HG02798 (cell line): ENCODE measurements around the gene HOPX.
A peak's percentile ranks its signal among the peaks of the same experiment; 100 is the strongest.
"Not testable (repeated sequence)": the region's sequence is repeated elsewhere in the genome, so short reads cannot be mapped to it uniquely, and the experiment has no call there.

Source experiments
- ATAC-seq: cut with Tn5 transposase; IDR thresholded peaks from one replicate; pipeline ENCODE4 v1.9.1; 2021; ENCODE audit warnings: mild to moderate bottlenecking; ENCODE audit not compliant: unreplicated experiment, poor library complexity

The HOPX gene

DNA sequence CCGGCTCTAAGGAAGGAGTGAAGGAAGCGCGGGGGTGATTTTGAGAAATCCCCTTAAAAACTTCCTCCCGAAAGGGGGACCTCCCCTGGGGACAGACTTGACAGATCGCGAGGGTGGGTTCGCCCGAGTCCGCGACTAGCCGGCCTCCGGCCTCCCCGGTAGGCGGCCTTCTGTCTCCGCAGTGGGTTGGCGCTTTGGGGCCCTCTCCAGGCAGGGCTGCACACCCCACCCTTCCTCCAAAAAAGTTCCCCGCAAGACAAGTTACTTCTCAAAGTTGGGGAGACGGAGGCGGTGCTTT lies 24.8 kb downstream of the HOPX start:
- ATAC-seq = peak; percentile 34

DNA sequence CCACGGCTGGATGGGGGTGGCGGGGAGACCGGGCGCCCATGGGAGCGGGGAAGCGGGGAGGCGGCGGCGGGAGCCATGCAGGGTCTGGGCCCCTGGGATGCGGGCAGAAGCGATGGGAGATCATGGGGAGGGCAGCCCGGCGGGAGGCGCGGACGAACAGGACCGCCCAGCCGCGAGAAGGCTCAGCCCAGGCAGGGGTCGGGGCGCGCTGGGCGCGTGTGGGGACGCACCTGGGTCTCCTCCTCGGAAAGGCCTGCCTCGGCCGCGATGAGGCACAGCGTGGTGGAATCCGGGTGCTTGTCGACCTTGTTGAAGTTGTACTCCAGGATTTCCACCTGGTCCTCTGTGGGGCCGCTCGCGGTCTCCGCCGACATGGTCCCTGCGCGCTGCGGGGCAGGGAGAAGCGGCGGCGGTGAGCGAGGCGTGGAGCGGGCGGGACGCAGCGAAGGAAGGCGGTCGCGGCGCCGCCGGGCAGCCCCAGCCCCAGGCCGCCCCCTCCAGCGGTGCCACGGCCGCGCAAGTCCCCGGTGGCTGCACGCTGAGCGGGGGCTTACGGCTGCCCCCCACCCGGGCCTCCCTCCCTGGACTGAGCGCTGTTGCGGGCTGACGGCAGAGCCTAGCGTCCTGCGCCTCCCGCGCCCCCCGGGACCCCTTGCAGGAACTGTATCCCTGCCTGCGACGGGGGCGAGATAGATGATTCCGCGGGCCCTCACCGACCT lies 25.3 kb downstream of the HOPX start:
- ATAC-seq = peak; percentile 21

- ATAC-seq = peak; percentile 12
These were observed 25.9 kb downstream of the HOPX start for GRCh38 chr4:56655209-56655626.

- no peak for ATAC-seq
These were observed 26.9 kb downstream of the HOPX start for GRCh38 chr4:56654238-56654632.

- ATAC-seq = no peak
These were observed 27.4 kb downstream of the HOPX start for GRCh38 chr4:56653461-56654237.

DNA sequence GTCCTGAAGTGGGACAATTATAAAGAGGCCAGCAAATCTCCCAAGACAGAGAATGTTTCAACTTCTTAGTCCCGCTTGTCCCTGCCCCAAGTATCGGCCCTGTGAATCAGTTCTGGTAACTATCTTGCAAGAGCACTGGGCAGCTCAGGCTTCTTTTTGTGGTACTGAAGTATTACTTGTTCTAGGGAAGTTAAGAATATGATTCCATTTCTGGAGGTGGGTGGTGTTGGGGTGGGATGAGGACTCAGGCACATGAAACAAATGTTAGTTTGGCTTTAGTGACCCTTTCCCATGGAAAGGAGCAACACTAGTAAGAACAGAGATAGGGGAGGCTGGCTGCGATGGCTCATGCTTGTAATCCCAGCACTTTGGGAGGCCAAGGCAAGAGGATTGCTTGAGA lies 28.9 kb downstream of the HOPX start:
- ATAC-seq = no peak

DNA sequence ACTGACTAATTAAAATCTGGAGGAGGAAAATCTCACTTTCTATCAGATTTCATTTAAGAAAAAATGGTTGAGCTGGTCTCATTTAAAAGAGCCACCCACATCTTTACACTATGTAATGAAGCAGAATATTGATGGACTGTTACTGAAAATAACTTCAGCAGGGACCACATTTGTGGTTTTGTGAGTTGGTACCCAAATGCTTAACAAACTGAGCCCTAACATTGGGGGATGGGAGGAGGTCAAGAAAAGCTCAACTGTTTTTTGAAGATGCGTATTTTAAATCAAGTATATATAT lies 30.1 kb downstream of the HOPX start:
- no peak for ATAC-seq

DNA sequence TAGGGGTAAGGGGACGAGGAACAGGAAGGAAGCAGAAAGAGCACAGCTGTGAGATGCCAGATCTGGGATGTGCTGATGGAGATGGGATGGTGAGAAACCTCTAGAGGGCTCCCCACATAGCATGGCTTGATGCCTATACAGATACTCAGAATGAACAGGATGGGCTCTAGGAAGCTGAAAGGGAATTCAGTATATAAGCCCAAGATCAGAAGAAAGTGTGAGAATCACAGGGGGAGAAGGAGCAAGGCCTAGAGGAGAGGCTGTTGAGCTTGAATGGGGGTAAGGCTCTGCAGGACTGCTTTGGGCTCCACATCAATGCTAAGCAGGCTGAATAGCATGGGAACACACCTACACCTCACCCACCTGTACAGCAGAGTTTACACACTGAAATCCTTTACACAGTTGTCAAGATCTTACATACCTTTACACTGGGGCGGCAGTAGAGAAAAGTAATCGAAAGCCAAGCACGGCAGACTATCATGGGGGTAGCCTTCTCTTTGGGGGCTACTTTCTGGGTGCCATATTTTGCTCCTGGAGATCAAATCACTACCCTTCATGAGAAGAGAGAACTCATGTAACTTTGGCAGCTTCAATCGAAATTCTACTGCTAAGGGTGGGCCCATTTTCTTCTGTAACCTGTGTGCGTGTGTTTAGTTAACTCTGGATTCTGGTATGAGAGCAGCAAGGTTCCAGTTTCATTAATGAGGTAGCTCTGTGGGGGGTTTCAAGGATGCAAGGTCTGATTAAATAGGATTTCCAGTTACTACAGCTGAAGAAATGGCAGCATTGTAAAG lies 30.6 kb downstream of the HOPX start:
- no peak for ATAC-seq

- no peak for ATAC-seq
These were observed 31.4 kb downstream of the HOPX start for GRCh38 chr4:56649445-56650261.

- ATAC-seq = no peak
These were observed 32.3 kb downstream of the HOPX start for GRCh38 chr4:56648824-56649151.

GRCh38 chr4:56648021-56648823 lies 32.9 kb downstream of the HOPX start:
- no peak for ATAC-seq

DNA sequence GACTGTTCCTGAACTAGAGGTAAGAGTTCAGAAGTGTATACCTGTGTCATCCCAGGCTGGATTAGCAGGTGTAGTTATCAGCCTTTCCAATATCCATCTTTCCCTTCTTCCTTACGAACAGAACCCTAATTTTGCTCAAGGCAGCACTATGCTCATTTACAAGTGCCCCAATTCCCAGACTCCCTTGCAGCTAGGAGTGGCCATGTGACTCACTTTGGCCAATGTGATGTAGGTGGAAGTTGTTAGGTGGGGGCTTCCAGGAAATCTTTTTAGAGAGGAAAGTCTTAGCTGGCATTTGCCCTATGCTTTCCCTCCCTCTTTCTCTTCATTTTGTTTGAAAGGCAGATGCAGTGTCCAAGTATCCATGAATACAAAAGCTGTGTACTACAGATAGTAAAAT lies 34.8 kb downstream of the HOPX start:
- no peak for ATAC-seq

- ATAC-seq = no peak
These were observed 37.5 kb downstream of the HOPX start for GRCh38 chr4:56643596-56643995.

GRCh38 chr4:56641494-56642051 lies 39.5 kb downstream of the HOPX start:
- ATAC-seq = no peak

GRCh38 chr4:56640621-56641493 lies 40.2 kb downstream of the HOPX start:
- no peak for ATAC-seq

DNA sequence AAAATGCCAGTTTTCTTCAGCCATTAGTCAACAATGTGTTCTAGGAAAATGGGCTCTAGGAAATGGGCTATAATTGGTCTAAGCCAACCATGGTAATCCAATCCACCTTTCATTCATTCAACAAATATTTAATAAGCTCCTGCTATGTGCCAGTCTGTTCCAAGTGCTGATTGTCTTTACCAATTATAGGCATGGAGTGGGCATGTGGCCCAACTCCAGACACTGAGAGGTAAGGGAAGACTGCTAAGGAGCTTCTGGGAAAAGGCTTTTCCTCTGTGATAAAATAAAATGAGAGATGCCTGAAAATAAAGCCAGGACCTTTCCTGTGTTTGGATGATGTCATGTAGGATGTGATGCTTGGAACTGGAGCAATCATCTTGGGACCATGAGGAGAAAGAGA lies 43.3 kb downstream of the HOPX start:
- no peak for ATAC-seq

DNA sequence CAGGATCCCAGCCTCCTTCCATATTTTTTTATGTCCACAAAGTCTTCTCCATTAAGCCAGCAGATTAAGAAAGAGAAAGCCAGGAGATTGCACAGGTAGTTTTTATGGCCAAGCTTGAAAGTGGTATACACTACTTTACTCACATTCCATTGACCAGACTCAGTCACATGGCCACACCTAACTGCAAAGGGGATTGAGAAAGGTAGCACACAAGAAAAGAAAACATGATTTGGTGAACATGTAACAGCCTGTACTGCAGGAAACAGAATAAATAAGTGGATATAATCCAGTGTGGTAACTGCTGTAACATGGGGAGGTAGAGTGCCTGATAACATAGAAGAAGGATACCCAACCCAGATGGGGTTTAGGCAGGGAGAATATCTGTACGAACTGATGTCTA lies 43.9 kb downstream of the HOPX start:
- ATAC-seq = no peak

DNA sequence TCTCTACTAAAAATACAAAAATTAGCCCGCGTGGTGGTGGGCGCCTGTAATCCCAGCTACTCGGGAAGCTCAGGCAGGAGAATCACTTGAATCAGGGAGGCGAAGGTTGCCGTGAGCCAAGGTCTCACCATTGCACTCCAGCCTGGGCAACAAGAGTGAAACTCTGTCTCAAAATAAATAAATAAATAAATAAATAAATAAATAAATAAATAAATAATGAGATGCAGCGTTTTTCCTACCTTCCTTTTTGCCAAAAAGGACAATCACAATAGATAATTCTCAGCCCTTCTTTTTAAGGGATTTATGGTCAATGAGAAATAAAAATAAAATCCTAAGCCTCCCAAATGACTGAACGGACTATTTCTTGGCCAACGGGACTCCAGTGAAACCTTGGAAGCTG lies 46.1 kb downstream of the HOPX start:
- ATAC-seq = not testable (repeated sequence)

GRCh38 chr4:56633486-56633885 lies 47.6 kb downstream of the HOPX start:
- ATAC-seq = no peak
